GM19043 (cell line): ENCODE measurements around the gene MICAL2.

Experiments
- ATAC-seq: cut with Tn5 transposase; IDR thresholded peaks from one replicate; pipeline ENCODE4 v1.9.1; 2021; ENCODE audit warnings: low read depth; ENCODE audit not compliant: unreplicated experiment

The MICAL2 gene

DNA sequence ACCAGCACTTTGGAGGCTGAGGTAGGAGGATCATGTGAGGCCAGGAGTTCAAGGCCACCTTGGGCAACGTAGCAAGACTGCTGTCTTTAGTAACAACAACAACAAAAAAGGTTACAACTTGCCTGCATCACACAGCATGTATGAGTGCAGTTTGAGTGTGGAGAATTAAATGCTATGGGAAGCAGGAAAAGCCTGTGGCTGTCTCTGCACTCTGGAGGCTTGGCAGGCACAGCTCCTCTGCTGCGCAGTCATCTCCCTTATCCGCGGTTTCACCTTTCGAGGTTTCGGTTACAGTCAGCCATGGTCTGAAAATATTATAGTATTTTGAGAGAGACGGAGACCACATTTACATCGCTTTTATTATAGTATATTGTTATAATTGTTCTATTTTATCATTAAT is 2.9 kb downstream of the MICAL2 start:
- no peak for ATAC-seq

DNA sequence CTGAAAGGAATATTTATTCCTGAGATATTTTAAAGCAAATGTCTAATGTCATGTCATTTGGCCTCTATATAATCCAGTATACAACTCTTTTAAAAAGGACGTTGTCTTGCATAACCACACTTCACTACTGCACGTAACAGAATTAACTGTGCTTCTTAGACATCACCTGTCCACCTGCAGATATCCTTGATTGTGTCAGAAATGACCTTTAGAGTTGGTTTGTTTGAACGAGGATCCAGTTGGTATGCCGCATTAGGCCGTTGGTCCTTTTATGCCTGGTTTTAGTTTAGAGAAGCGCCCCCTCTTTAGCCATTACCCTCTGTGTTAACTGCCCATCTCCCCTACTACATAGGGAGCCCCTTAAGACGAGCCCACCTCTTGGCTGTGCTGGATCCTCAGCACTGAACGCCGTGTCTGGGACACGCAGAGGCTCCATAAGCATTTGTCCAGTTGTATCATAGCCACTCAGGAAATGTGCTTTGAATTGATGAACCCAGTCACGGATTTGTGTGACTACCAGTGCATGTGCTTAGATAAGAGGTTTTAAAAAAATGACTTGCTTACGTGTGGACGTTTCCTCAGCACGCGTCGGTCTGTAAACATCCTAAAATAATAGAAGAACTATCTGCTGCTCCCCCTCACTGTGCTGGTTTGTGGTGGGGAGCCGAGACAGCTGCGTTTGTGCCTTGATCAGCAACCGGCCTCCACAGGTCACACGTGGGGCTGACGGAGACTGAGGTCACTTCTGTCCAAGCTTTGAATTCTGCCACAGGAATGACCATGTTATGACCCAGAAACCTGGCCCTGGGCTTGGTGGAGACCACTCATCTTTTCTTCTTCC is 4.0 kb downstream of the MICAL2 start:
- ATAC-seq = no peak

DNA sequence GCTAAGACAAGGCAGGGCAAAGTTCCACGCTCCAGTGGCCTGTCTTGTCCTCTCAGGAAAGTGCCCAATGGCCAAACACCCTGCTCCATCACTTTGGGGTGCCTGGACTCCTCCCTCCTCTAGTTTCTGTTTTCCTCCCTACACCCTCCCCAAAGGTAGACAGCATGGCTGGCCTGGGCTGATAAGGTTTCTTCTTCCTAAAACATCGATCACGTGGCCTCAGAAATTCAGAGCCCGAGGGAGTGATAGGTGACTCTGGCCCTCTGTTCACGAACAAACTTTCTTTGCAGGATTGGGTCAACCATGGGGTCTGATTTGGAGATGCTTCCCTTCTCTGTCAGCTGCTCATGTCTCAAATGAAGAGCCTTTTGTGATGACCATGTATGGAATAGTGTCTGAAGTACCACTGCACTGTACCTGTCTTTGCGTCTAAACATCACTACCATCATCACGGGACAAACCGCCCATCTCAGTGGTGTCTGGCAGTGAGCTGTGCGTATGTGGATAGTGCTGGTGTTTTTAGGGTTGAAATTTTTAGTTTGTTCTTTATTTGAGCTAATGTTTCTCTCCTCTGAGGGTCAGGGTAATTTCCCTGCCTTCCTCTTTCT is 6.1 kb downstream of the MICAL2 start:
- ATAC-seq = no peak

DNA sequence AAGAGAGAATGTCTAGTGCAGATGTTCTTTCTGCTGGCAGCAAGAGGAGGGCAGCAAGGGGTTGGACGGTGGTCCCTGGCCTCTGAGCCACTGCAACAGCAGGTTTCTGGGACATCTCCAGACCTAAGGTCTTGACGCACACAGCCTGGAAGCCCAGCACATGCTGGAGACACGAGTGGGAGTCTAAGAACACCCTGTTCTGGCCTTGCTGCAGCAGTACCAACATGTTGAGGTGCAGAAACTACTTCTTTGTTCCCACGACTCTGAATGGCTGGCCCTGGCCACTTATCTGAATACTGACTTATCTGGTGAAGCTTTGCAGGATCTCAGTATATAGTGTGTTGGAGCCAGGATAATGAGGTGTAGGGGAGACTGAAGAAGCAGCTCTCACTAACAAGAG is 6.8 kb downstream of the MICAL2 start:
- ATAC-seq = no peak

DNA sequence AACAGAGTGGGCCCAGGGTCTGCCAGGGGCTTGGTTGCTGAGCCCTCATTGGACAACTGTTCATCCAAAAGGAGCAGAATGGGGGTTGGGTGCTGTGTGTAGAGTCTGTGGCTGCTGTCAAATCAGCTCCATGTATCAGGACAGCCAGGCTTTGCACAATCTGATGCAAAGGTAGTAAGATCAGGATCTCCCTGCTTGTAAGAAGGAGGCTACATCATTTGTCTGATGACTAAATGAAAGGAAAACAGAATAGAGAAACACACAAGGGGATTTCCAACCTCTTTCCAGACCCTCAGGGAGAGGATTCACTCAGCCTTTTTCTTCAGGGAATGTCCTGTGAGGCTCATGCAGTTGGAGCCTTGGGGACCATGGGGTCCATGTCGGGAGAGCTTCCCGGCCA is 7.2 kb downstream of the MICAL2 start:
- ATAC-seq = no peak

DNA sequence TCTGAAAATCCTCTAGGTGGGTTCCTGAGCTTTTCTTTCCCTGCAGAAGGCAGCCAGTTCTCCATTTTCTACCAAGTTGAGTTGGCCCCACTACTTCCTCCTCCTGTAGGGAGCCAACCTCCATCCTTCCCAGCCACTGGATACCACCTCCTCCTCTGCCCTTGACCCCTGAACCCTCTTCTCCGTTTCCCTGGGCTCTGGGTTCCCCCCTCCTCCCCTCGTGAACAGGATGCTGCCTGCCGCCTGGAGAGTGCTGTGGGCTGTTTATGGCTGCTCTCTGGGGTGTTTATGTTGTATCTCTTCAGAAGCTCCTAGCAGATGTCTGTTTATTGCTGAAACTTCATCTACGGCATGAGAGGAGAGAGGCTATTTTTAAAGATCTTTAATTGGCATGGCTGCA is 8.6 kb downstream of the MICAL2 start:
- no peak for ATAC-seq

DNA sequence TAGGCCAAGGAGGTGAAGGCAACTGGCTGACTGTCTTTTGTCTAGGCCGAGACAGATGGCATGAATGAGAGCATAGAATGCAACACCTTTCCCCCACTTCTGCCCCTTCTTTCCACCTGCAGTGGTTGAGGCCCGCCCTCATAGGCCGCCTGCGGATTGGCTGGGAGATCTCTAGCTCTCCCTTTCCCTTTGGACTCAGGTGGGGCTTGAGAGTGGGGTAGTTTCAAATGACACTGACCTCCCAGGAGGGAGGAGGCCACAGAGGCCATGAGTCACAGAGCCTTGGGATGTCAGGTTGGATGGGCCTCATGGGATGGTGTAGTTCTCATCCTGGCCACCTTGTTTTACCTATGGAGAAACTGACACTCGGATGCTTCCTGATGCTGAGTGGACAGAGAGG is 9.1 kb downstream of the MICAL2 start:
- no peak for ATAC-seq

DNA sequence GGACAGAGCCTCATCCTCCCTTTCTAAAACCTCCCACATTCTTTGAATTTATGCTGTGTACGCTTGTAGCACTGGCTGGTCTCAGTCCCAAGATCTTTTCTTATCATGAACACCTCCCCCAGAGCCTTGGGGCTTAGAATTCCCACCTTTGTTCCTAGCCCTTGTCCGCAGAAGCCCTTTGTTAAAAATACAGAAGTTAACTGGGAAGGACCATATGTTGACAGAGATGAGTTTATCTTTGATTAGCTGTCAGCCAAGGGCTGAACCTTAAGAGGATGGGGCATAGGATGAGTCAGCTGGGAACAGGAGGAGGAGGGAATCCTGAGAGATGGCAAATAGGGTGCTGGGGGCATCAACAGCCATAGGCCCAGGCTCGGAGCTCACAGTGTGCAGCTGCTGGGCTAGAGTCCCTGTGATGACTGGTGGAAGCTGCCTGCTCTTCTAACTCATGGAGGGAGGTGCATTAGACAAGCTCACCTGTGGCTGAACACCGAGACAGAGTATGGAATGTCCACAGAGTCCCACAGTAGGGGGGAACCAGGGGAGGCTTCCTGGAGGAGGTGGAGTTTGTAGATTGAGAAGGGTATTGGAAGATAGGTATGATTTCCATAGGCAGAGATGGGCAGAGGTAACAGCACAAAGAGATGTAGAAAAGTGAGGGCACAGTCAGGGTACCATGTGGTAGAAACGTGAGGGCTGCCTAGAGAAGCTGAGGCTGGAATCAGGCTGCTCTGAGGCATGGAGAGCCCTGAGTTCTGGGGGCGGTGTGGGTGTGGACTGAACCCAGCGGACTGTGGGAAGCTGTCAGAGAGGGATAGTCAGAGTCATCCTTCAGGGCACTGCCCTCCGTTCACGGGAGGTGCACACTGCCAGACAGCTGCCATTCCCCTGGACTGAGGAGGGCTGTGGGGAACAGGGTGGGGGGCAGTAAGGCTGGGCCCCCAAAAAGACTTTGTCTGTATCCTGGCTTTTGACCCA is 9.9 kb downstream of the MICAL2 start:
- ATAC-seq = no peak

DNA sequence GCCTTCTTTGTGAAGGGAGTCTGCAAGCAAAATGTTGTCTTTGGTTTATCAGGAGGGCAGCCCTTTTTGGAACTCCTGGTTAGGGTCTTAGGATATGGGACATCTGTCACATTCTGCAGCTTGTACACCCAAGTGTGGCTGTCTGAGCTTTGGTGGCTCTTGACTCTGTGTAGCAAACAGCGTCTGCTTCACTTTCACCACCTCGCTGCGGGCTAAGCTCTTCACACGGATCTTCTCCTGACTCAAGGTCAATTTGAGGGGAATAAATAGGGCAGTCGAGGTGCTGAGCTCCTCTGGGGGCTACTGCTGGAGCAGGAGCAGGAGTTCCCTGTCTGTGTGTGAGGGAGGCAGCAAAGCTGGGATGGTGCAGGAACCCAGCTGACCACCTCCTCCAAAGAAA is 10.6 kb downstream of the MICAL2 start:
- no peak for ATAC-seq

DNA sequence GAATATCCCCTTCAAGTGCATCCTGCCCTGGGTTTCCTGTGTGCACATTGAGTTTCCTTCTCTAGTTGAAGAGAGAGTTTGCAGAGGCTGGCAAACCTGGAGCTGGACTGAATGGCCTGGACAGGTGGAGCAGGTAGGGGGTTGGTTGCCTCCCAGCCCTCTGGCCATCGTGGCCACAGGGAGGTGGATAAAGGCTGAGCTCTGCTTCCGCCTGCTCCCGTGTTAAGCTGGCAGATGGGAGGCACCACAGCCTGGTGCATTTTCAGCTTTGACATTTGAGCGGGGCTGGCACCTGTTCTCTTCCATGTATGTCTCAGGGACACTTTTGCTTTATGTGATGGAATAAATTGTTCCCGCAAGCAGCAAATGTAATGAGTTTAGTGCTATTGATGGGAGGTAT is 11.1 kb downstream of the MICAL2 start:
- no peak for ATAC-seq

DNA sequence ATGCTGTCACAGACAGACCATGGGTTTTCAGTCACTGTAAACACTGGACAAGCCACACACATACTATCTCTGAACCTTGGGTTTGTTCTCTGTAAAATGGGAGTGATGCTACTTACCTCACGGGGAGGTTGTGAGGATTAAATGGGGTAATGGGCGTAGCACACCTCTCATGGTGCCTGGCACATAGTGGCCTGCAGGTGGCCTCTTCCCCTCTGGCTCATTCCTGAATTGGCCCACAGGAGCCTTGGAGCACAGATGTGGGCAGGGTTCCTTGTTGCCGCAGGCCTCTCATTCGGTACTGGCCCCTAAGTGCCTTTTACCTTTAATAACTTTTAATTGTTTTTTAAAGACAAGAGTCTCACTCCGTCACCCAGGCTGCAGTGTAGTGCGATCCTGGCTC is 11.7 kb downstream of the MICAL2 start:
- ATAC-seq = no peak

DNA sequence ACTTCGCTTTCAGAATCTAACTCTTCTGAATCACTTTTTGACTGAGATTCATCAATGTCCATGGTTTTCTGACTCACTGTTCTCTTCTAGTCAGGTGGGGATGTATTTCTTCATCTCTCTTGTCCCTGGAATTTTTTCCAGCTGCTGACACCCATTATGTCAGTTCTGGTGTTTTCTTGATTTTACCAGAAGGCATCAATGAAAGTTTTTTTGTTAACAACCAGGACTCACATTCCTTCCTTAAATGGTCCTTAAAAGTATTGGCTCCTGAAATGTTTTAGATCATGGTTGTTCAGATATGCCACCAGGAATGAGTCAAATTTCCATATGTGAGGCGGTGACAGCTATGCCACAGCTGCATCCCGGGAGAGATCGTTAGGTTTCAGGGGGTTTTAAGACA is 12.9 kb downstream of the MICAL2 start:
- ATAC-seq = no peak

DNA sequence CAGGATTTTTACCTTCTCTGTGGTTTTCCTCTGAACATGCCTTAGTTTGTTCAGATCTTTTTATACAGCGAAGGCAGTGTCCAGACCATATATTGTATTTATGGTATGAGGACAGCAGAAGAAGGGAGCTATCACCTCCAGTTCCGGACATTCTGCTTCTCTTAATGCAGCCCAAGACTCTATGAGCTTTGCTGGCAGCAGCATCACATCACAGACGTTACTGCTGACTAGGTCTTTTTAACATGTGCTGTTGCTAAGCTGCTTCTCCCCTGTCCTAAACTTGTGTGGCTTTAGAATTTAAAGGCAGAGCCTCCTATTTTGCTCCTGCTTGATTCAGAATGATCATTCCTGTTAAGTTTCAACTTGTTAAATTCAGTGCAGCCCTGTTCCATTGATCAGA is 13.4 kb downstream of the MICAL2 start:
- no peak for ATAC-seq

DNA sequence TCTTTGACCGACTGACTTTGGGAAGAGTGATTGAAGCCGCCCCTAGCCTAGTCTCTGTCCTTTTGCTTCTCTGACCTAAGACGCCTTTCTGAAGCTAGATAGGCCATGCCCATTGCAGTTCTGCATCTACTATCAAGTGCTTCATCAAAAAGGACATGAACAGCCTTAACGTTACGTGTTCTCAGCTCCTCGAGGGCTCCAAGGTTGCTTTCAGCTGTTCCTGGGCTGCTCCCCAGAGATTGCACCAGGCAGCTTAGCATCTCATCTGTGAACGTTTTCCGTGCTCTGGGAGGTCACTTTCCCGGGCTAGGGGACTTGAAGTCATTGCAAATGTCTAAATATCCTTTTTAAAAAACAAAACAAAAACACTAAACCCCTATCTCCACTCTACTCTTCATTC is 13.9 kb downstream of the MICAL2 start:
- ATAC-seq = no peak

DNA sequence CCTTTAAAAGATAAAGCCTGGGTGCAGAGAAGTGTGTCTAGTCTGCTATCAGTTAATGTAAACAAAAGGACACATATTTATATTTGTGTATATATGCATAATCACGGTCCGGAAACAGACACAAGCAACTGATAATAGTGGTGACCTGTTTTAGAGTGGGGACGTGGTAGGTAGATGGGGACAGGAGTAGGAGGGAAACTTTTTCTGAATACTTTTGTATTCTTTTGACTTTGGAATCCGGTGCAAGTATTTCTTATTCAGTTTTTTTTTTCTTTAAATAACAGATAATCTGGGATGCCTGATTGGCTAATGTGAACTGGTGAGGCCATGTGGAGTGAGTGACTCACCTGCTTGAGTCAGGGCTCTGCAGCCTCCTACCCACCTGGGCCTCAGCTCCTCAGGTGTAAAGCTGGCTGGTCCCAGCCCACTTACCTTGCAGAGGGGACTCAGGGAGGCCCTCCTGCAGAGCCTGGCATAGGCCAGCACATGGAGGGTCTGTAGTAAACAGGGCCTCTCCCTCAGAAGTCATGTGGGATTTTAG is 15.3 kb downstream of the MICAL2 start:
- ATAC-seq = no peak

DNA sequence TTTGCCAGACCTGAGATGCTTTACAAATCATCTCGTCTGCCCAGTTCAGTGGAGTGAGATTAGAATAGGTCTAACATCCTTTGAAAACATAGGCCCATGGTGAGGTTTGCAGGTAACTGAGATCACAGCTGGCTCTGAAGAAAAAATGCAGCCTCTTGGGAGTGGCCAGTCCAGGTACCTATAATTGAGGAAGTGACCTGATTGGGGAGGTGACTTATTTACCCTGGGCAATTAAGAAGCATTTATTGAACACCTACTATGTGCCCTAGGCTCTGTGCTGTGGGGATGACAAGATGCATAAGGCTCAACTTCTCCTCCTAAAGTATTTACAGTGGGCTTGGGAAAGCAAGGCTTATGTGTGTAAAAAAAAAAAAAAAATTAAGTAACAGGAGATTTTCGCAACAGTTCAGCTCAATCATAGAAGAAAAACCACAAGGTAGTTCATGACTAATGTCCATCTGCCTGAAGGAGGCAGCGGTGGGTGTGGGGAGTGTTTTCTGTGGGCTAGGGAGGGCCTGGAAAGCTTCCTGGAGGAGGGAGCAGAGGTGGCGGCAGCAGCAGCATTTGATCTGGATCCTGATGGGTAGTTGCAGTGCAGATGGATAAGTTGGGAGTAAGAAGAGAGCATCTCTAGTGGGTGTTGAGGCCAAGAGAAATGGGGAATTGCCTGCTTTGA is 16.1 kb downstream of the MICAL2 start:
- ATAC-seq = no peak

DNA sequence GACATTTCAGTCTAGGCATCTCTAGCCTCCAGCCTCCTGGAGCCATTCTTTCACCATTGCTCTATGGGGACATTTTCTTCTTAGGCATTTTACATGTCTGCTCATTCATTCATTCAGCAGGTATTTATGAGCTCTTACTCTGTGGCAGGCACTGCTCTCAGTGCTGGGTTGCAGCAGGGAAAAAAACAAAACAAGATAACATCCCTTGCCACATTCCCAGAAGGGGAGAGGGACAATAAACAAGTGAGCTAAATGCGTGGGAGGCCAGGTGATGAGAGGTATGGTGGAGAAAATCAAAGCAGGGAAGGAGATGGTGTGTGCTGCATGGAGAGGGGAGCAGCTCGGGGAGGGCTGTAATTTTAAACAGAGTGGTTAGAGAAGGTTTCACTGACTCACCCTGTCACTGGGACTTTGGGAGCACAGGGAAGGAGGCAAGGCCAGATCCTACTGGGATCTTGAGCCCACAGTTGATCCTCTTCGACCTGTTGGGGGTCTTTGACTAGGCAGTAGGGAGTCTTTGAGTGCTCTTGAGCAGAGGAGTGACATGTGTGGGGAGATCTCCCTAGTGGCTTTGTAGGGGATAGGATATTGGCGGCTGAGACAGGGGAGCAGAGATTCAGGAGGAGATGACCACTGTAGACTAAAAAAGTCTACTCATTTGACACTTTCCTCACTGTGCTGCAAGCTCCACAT is 17.0 kb downstream of the MICAL2 start:
- ATAC-seq = no peak

DNA sequence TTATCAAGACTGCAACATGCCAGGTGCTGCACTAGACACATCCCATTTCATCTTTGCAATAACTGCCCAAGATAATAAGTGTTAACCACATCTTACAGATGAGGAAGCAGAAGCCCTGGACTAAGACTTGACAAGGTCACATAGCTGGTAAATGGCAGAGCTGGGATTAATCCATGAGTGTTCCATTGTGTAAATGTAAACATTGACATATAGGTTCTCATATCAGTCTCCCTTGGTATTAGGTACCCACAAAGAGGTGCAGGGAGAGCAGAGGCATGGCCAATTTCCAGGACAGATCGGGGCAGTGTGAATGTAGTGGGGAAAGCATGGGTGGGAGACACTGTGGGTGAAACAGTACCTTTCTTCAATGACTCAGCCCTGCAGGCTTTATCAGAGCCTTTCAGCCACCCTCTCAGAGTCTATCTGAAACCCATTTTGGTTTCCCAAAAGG is 17.9 kb downstream of the MICAL2 start:
- no peak for ATAC-seq

DNA sequence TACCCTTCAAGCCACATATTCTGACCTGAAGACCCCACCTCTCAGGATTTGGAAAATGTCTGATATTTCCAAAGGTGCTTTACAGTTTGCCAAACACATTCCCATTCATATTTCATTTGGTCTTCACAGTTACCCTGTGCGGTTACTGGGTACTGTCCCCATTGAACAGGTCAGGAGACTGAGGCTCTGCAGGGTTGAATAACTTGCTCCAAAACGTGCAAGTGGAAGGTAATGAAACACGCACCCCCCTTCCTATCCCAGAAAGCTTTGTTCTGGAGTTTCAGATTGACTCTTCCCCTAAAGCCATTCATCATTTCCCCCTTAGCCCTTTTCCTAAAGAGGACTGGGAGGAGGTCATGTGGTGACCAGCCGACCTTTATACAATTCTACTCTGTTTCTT is 18.8 kb downstream of the MICAL2 start:
- no peak for ATAC-seq
